ENCODE measurements around the gene SERPINB11. TPM values are rescaled to one million over a fixed set of nuclear protein-coding genes. Genes with fewer than 3 reads are reported as not detected.

Gene SERPINB11
- total and polyA plus RNA-seq, 4 donors = 0.47 TPM; not detected in 3

GRCh38 chr18:63677500-63678225 lies 25.1 kb upstream of the SERPINB11 start:
- H3K27ac ChIP-seq (ENCODE audit: low read depth in 1 of 2, low read length in 2 of 2) = no peak overlapping the region
- no peaks in the 10 kb centered on the region for H3K9me3 ChIP-seq (ENCODE audit: control insufficient read depth in 4 of 4, low read length in 3 of 4)
- 77% methylated on average over 5 of the region's 5 CpGs for whole genome bisulfite sequencing
- no peak for DNase-seq (ENCODE audit: low spot score)
- H3K27me3 ChIP-seq (ENCODE audit: control insufficient read depth in 4 of 4, insufficient read depth in 4 of 4, low read length in 3 of 4) = no peaks in the 10 kb centered on the region
- TF ChIP-seq FOXA2 (IDR thresholded peaks at IDR 0.05) = no peak
- TF ChIP-seq HNF4G (IDR thresholded peaks at IDR 0.05) = no peak
- TF ChIP-seq REST (IDR thresholded peaks at IDR 0.05) = no peak
- no peak for TF ChIP-seq ZBTB33 (IDR thresholded peaks at IDR 0.05)
- TF ChIP-seq SP1 (IDR thresholded peaks at IDR 0.05) = no peak
- no peak for TF ChIP-seq FOXA1 (IDR thresholded peaks at IDR 0.05)
- TF ChIP-seq ATF3 (IDR thresholded peaks at IDR 0.05) = no peak
- TF ChIP-seq RXRA (IDR thresholded peaks at IDR 0.05) = no peak
- TF ChIP-seq YY1 (IDR thresholded peaks at IDR 0.05) = no peak
- no peak for TF ChIP-seq CTCF (IDR thresholded peaks at IDR 0.05; ENCODE audit: low read depth, low read length, missing input control)
- no peak for TF ChIP-seq RAD21 (IDR thresholded peaks at IDR 0.05)
- TF ChIP-seq HNF4A (conservative IDR thresholded peaks at IDR 0.05) = no peak
- TF ChIP-seq EGR1 (IDR thresholded peaks at IDR 0.05; ENCODE audit: low read depth in 2 of 2) = no peak
- no peak for TF ChIP-seq GABPA (IDR thresholded peaks at IDR 0.05 in 1 of 2, conservative IDR thresholded peaks at IDR 0.05 in 1 of 2)
- no peak for TF ChIP-seq JUND (IDR thresholded peaks at IDR 0.05)
- no peaks in the 10 kb centered on the region for H3K36me3 ChIP-seq (ENCODE audit: control insufficient read depth in 4 of 4, insufficient read depth in 3 of 4, low read depth in 1 of 4, low read length in 3 of 4)
- no peak overlapping the region for H3K9ac ChIP-seq (ENCODE audit: low read depth in 1 of 2, low read length in 2 of 2)
- no peak overlapping the region for H3K4me3 ChIP-seq (ENCODE audit: low read depth in 1 of 3, low read length in 3 of 3)
- H3K4me1 ChIP-seq (ENCODE audit: control insufficient read depth in 4 of 4, insufficient read depth in 4 of 4, low read length in 3 of 4) = peaks cover 0 to 17% (median 8%) of the 10 kb centered on the region in 4 donors
